ENCODE results near the gene TOPBP1. TPM values are rescaled to one million over a fixed set of nuclear protein-coding genes. Genes with fewer than 3 reads are reported as not detected.

The TOPBP1 gene
- total and polyA plus RNA-seq, 2 donors (not counting 3 experiments of a cell fraction or from before 2014, with no cell fraction given) = 23.3 to 42.2 TPM

Small RNA genes within 50 kb of the gene (small RNA-seq; reads per million reads assigned to genes)
- gene RF00438 (ENCODE audit: insufficient read depth, insufficient read length, low read depth, low replicate concordance) (not detected), gene RNA5SP140 (ENCODE audit: insufficient read depth, insufficient read length, low read depth, low replicate concordance) (not detected), gene RNU6-678P (ENCODE audit: insufficient read depth, insufficient read length, low read depth, low replicate concordance) (not detected)

Other genes with a start within 250 kb of the TOPBP1 start
- gene CDV3, start 88.3 kb downstream of the TOPBP1 start, total RNA-seq = 200 and 229 TPM in 2 replicates
- gene CDV3, start 88.3 kb downstream of the TOPBP1 start, polyA plus RNA-seq = 35.3 and 46.7 TPM in 2 replicates
- gene TF, start 84.5 kb upstream of the TOPBP1 start, total RNA-seq = 0.21 and 0.69 TPM in 2 replicates
- 0.32 and 0.45 TPM in 2 replicates for gene TF, start 84.5 kb upstream of the TOPBP1 start, polyA plus RNA-seq
- 59.5 and 69.2 TPM in 2 replicates for gene SRPRB, start 143.9 kb upstream of the TOPBP1 start, total RNA-seq
- 22.7 and 33.0 TPM in 2 replicates for gene SRPRB, start 143.9 kb upstream of the TOPBP1 start, polyA plus RNA-seq
- gene RAB6B, start 233.9 kb upstream of the TOPBP1 start, total RNA-seq = 5.0 and 6.7 TPM in 2 replicates
- 1.7 and 2.1 TPM in 2 replicates for gene RAB6B, start 233.9 kb upstream of the TOPBP1 start, polyA plus RNA-seq